ENCODE results near the gene PRKN. TPM values are rescaled to one million over a fixed set of nuclear protein-coding genes. Genes with fewer than 3 reads are reported as not detected.
"Not testable (repeated sequence)": the region's sequence is repeated elsewhere in the genome, so short reads cannot be mapped to it uniquely, and the experiment has no call there.

PRKN gene
- total RNA-seq, 1 experiment from 2014 or later, result 1.1 TPM

DNA sequence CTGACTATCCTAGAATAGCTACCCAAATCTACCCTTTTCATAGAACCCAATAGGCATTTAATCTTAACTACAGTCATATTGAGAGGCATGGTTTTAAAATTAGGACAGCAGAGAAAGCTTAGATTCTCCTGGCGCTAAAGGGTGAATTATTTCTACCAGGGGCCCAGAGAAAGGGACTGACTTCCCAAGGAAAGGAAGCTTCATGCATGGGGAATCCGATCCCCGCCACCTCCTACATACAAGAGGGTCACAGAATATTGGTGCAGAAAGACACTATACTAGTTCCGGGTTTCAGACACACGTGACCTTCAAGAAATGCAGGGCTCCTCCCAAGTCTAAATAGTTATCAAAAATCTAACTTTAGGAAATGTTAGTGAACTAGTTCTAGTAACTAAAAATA is 130.9 kb downstream of the PRKN start:
- in situ Hi-C loops (cut with HindIII; ENCODE audit: low pct_unique_long_range_greater_than_20kb, low sequenced_read_pairs), result no loop called here
- no peak for DNase-seq (ENCODE audit: low read depth)

DNA sequence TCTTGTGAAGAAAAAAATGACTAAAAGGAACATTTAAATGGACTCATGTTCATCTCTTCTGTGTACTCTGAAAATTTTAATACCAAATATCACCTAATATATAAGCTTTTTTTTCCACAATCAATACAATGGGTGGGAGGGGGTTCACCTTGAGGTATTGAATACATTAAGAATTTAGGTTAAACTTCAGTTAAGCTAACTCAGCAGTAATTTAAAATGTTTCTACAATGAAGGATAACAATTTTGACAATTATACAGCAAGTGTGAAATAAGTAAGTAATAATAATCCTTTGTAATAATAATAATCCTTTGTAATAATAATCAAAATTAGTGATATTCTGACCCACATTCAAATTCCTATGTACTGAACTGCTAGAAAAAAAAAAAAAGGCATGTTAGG is 136.0 kb downstream of the PRKN start:
- in situ Hi-C loops (cut with HindIII; ENCODE audit: low pct_unique_long_range_greater_than_20kb, low sequenced_read_pairs), result no loop called here

GRCh38 chr6:162581988-162582780 is 145.4 kb downstream of the PRKN start:
- no peak for DNase-seq (ENCODE audit: low read depth)
- in situ Hi-C loops (cut with HindIII; ENCODE audit: low pct_unique_long_range_greater_than_20kb, low sequenced_read_pairs), result no loop called here

More for the DNA sequence above, 136.0 kb downstream of the PRKN start:
- no peak for DNase-seq (ENCODE audit: low read depth)

DNA sequence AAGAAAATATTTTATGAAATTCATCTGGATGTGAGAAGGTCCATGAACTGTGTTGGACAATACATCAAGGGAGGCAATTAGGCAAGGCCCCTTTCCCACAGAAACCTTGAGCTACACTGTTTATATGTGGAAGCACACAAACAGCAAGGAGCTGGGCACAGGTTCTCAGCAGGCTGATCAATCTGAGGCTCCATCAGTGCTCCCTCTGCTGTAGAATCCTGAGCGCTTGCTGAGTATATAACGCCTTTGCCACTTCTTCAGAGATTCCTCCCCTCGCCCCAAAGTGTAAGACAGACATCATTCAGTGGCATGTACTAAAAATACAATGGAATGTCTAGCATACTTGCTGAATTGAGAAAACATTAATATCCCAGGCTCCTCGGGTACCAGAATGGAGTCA is 146.9 kb downstream of the PRKN start:
- in situ Hi-C loops (cut with HindIII; ENCODE audit: low pct_unique_long_range_greater_than_20kb, low sequenced_read_pairs), result no loop called here
- no peak for DNase-seq (ENCODE audit: low read depth)

DNA sequence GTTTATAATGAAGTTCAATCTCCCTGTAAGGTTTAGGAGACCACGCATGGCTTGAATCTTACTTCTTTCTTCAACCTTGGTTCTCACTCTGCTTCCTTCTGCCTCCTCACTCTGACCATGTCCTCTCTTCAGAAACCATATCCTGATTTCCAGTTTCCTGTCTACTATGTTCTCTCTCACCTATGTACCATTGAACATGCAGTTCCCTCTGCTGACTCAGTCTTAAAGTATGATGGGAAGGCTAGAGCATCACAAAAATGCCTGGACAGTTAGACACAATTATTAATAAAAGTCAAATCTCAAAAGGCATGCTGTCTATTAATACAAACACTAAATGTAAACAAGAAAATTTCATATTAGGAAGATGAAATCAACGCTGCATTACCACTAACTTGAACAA is 151.6 kb downstream of the PRKN start:
- DNase-seq (ENCODE audit: low read depth), result no peak
- in situ Hi-C loops (cut with HindIII; ENCODE audit: low pct_unique_long_range_greater_than_20kb, low sequenced_read_pairs), result no loop called here

DNA sequence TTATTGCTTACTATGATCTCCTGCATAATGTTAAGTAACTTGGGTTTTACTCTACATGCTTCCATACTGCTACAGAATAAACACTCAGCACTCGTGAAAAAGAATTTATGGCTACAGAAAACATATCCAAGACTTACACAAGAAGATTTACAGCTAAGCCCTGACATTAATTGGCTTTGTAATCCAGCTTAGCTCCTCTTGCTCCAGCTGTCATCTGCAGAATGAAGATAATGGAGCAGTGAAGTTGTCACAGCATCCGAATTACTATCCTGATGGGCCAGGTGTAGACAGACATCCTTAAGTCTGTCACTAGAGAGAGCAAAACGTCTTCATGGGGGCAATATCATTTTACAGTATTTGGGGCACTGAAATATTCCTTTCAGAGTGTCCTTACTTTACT is 155.3 kb downstream of the PRKN start:
- in situ Hi-C loops (cut with HindIII; ENCODE audit: low pct_unique_long_range_greater_than_20kb, low sequenced_read_pairs), result no loop called here
- DNase-seq (ENCODE audit: low read depth), result no peak

- in situ Hi-C loops (cut with HindIII; ENCODE audit: low pct_unique_long_range_greater_than_20kb, low sequenced_read_pairs), result no loop called here
- DNase-seq (ENCODE audit: low read depth), result no peak
Measured at GRCh38 chr6:162568266-162568665, 159.3 kb downstream of the PRKN start.

DNA sequence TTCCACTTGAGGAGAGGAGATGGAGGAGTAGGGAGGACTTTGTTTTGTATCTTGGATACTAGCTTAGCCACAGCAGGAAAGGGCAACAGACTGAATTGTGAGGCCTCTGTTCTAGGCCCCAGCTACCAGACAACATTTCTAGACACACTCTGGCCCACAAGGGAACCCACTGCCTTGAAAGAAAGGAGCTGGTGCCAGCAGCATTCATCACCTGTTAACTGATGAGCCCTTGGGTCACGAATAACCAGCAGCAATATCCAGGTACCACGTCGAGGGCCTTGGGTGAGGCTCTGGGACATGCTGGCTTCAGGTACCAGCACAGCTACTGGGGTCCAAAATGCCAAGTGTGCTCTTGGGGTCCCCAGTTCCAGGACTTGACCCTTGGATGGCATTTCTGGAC is 165.5 kb downstream of the PRKN start:
- no peak for DNase-seq (ENCODE audit: low read depth)
- in situ Hi-C loops (cut with HindIII; ENCODE audit: low pct_unique_long_range_greater_than_20kb, low sequenced_read_pairs), result no loop called here

GRCh38 chr6:162560891-162561290 is 166.7 kb downstream of the PRKN start:
- DNase-seq (ENCODE audit: low read depth), result no peak
- in situ Hi-C loops (cut with HindIII; ENCODE audit: low pct_unique_long_range_greater_than_20kb, low sequenced_read_pairs), result no loop called here

DNA sequence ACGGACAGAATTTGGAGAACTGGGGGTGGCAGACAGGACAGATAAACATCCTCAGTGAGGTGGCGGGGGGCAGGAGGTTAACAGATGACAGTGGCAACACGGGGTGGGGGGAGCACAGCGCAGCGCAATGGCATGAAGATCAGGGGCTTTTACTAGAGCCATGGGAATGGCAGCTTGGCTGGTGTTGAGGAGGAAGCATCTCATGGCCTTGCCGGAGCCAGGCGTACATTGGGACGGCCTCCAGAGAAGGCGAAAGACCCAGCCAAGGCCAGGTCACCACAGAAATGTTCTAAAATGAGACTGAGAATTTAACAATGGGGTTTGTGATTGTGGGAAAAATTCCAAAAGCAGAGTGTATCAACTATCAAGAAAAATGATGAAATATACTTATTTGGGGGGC is 173.0 kb downstream of the PRKN start:
- no peak for DNase-seq (ENCODE audit: low read depth)
- in situ Hi-C loops (cut with HindIII; ENCODE audit: low pct_unique_long_range_greater_than_20kb, low sequenced_read_pairs), result no loop called here

DNA sequence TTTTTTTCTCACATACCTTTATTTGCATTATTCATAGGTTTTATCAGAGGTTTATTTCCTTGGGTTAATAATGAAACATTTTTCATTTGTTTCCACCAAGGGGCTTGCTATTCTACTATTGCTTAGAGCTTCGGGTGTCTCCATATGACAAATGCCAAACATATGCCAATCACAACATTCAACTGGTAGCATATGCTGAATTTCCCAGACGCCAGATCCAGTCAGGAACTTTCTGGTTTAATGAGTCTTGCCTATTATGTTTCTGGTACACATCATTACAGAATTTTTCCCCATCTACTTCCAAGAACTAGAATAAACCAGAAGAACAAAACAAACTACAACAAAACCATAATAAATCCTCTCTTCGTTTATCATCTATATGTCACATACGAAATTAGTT is 180.7 kb downstream of the PRKN start:
- in situ Hi-C loops (cut with HindIII; ENCODE audit: low pct_unique_long_range_greater_than_20kb, low sequenced_read_pairs), result no loop called here
- no peak for DNase-seq (ENCODE audit: low read depth)

DNA sequence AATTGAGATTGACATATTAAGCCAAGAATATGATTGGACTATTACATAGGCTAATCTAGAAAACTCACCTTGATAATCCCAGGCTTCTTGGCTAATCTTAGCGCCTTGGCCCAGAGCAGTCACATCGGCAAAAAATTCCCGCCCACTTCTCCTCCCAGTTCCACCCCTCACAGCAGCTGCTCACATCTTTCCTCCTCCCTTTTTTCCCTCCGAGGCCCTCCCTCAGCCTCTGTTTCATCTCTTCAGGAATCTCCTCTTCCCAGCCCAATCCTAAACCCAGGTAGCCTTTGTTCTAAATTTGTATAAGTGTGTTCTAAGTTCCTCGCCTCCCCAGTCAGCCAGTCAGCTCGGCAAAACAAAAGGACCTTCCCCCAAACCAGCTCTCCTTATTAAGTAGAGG is 184.3 kb downstream of the PRKN start:
- no peak for DNase-seq (ENCODE audit: low read depth)
- in situ Hi-C loops (cut with HindIII; ENCODE audit: low pct_unique_long_range_greater_than_20kb, low sequenced_read_pairs), result no loop called here

DNA sequence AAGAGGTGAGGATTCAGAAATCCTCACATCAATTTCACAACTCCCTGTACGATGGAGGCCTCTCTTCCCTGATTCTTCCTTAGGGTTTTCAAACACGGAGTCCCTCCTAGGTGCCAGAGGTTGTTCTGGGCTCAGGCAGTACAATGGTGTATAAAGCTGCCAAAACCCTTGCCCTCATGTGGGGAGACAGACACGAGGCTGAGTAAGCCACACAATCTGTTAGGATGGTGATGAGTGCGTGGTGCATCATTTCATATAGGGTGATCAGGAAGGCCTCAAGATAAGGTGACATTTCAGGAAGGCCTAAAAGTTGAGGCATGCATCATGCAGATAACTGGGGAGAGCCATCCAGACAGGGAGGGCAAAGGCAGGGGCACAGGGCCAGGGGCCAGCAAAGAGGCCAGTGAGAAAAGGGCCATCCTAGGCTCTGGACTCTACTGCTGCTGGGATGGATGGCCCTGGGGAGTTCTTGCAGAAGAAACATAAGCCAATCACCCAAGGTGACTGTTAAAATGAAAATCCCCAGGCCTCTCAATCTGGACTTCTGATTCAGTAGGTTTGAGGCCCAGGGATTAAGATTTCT is 186.5 kb downstream of the PRKN start:
- no peak for DNase-seq (ENCODE audit: low read depth)
- in situ Hi-C loops (cut with HindIII; ENCODE audit: low pct_unique_long_range_greater_than_20kb, low sequenced_read_pairs), result no loop called here

DNA sequence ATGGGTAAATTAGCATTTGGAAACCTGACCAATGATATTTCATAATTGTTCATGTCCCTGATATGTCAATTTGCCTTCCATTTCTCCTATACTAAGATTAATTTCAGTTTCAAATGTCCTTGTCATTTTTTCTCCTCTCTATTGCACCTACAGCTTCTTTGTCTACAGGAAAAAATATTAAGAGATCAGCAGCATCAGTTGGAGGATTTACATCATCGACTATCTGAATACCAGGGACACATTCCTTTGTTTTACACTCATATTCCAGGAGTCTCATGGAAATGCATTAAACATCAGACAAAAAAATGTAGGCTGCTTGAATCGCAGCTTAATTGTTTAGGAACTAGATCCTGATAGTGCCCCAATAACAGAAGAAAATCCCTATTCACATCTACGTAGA is 188.2 kb downstream of the PRKN start:
- in situ Hi-C loops (cut with HindIII; ENCODE audit: low pct_unique_long_range_greater_than_20kb, low sequenced_read_pairs), result no loop called here
- DNase-seq (ENCODE audit: low read depth), result no peak

GRCh38 chr6:162538643-162539064 is 188.9 kb downstream of the PRKN start:
- no peak for DNase-seq (ENCODE audit: low read depth)
- in situ Hi-C loops (cut with HindIII; ENCODE audit: low pct_unique_long_range_greater_than_20kb, low sequenced_read_pairs), result no loop called here

DNA sequence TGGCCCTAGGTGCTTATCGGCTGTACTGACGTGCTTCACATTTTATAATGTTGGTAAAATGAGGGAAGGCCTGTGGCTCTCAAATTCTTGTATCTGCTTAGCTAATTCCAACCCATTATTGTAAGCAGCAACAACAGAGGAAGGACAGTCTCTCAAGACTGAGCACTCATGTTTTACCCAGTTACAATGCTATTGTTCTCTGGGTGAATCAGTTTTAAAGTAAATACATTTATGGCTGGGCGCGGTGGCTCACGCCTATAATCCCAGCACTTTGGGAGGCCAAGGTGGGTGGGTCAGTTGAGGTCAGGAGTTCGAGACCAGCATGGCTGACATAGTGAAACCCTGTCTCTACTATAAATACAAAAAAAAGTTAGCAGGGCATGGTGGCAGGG is 194.6 kb downstream of the PRKN start:
- in situ Hi-C loops (cut with HindIII; ENCODE audit: low pct_unique_long_range_greater_than_20kb, low sequenced_read_pairs), result no loop called here
- DNase-seq (ENCODE audit: low read depth), result no peak

DNA sequence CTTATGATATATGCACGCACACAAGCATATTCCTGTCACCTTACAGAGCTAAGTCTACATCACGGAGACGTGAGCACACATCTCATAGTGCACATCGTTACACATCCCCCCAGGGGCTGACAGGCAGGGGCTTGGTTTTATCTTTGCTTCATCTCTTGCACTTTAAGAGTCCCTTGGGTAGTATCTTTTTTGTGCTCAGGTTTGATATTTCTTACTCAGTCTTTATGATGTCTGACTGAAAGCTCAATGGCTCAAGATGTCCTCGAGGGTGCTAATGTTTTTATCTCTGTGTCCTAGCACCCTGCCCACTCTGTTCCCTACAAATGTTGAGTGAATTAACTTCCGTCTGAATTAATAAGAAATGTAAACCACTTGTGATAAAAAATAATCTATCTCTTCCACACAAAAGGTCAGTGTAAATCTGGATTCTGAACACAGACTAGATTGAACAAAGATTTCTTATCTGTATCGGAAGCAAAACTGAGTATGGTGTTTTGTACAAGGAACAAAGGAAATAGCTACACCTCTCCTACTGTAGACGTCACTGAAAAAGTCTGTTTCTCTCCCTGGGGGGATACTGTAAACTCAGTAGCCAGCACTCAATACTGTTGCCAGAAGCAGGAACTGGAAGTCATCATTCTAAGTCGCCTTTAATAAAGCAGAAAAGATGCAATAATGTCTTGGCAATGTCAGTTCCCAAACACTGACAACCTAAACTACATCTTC is 195.1 kb downstream of the PRKN start:
- in situ Hi-C loops (cut with HindIII; ENCODE audit: low pct_unique_long_range_greater_than_20kb, low sequenced_read_pairs), result no loop called here
- DNase-seq (ENCODE audit: low read depth), result no peak

DNA sequence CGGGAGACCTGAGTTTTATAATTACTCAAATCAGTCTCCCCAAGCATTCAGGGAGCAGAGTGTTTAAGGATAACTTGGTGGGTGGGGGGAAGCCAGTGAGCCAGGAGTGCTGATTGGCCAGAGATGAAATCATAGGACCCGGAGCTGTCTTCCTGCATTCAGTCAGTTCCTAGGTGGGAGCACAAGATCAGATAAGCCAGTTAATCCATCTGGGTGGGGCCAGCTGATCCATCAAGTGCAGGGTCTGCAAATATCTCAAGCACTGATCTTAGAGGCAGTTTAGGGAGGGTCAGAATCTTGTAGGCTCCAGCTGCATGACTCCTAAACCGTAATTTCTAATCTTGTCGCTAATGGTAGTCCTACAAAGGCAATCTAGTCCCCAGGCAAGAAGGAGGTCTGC is 196.2 kb downstream of the PRKN start:
- in situ Hi-C loops (cut with HindIII; ENCODE audit: low pct_unique_long_range_greater_than_20kb, low sequenced_read_pairs); DNase-seq (ENCODE audit: low read depth): not testable (repeated sequence)

GRCh38 chr6:162528538-162528937 is 199.0 kb downstream of the PRKN start:
- DNase-seq (ENCODE audit: low read depth), result no peak
- in situ Hi-C loops (cut with HindIII; ENCODE audit: low pct_unique_long_range_greater_than_20kb, low sequenced_read_pairs), result no loop called here
